ENCODE results near the gene RNF207. TPM values are rescaled to one million over a fixed set of nuclear protein-coding genes. Genes with fewer than 3 reads are reported as not detected.
A peak's percentile ranks its signal among the peaks of the same experiment; 100 is the strongest.

The RNF207 gene
- total and polyA plus RNA-seq, 2 of the 4 experiments (the other 2 are of a cell fraction) = 2.7 to 17.2 TPM

GRCh38 chr1:6206520-6206855 lies 569 bp downstream of the RNF207 start:
- Histone ChIP-seq H3K9ac (ENCODE audit: low read depth, low read length) (no peak overlapping the region), H3K9me3 (ENCODE audit: control insufficient read depth, insufficient read depth, low read length) (no peaks in the 10 kb centered on the region), H2BK120ac (ENCODE audit: low read depth, low read length) (no peak overlapping the region), H2BK20ac (ENCODE audit: low read depth, low read length) (no peak overlapping the region), H3K4ac (ENCODE audit: low read depth, low read length) (no peak overlapping the region), H4K20me1 (ENCODE audit: insufficient read depth, low read length) (no peaks in the 10 kb centered on the region; the same call in 1 of the 2 replicates), H2BK5ac (ENCODE audit: low read depth, low read length, poor library complexity, severe bottlenecking) (no peak overlapping the region), H2AK5ac (ENCODE audit: low read depth, low read length) (no peak overlapping the region), H4K5ac (ENCODE audit: low read depth, low read length) (no peak overlapping the region), H3K4me3 (ENCODE audit: insufficient read depth, low read depth, low read length) (no peak overlapping the region), H3K18ac (ENCODE audit: low read depth, low read length) (no peak overlapping the region), H3K14ac (replicated peaks; ENCODE audit: low read depth, low read length) (no peak overlapping the region), H3K56ac (ENCODE audit: extremely low read depth, insufficient read depth, low read length) (no peak overlapping the region), H3K4me2 (ENCODE audit: low read depth, low read length) (no peak overlapping the region; the same call in 1 of the 2 replicates), H3K79me1 (ENCODE audit: low read depth in 1 of 2, low read length in 2 of 2) (no peaks in the 10 kb centered on the region; a peak in 1 of 4 replicates), H2AFZ (replicated peaks; ENCODE audit: low read length, poor library complexity) (peak overlapping the region; percentile 92), H3K4me1 (ENCODE audit: control insufficient read depth, insufficient read depth, low read length) (peaks cover 7% of the 10 kb centered on the region; the same call in 1 of the 2 replicates), H3K36me3 (ENCODE audit: control insufficient read depth, insufficient read depth, low read length) (no peaks in the 10 kb centered on the region), H3K27ac (ENCODE audit: insufficient read depth, low read length) (no peak overlapping the region), H3K27me3 (ENCODE audit: control insufficient read depth, insufficient read depth, low read length) (no peaks in the 10 kb centered on the region; the same call in 1 of the 2 replicates), H3K23ac (ENCODE audit: low read depth, low read length) (no peak overlapping the region), H3K9me1 (ENCODE audit: insufficient read depth, low read length) (peaks cover 4% of the 10 kb centered on the region), H4K8ac (ENCODE audit: low read depth in 2 of 2, low read length in 2 of 2) (no peak overlapping the region; a peak in 1 of 4 replicates), H4K91ac (ENCODE audit: insufficient read depth, low read depth, low read length) (no peak overlapping the region), H2BK15ac (ENCODE audit: low read depth, low read length) (no peak overlapping the region), H2AK9ac (replicated peaks; ENCODE audit: low read depth, low read length, poor library complexity) (no peak overlapping the region)
- no peak for DNase-seq
- TF ChIP-seq FOS (IDR thresholded peaks at IDR 0.05; ENCODE audit: low read depth, low read length) = no peak
- no peak for TF ChIP-seq RCOR1 (IDR thresholded peaks at IDR 0.05; ENCODE audit: insufficient replicate concordance, low read length)
- TF ChIP-seq MAZ (IDR thresholded peaks at IDR 0.05; ENCODE audit: borderline replicate concordance, low read depth, low read length) = no peak
- TF ChIP-seq MXI1 (IDR thresholded peaks at IDR 0.05; ENCODE audit: borderline replicate concordance, low read depth, low read length) = no peak
- no peak for TF ChIP-seq RAD21 (IDR thresholded peaks at IDR 0.05; ENCODE audit: low read length)
- no peak for TF ChIP-seq CEBPB (IDR thresholded peaks at IDR 0.05; ENCODE audit: low read depth, low read length)
- TF ChIP-seq BHLHE40 (IDR thresholded peaks at IDR 0.05; ENCODE audit: low read depth, low read length) = no peak
- no peak for TF ChIP-seq RFX5 (IDR thresholded peaks at IDR 0.05; ENCODE audit: low read depth, low read length)
- in situ Hi-C loops (cut with MboI; ENCODE audit: low sequenced_read_pairs) = no loop called here
- ChIA-PET POLR2A (ENCODE audit: unreplicated experiment) (no interaction called here), CTCF (interaction anchor here (0.6 to 1.0 kb wide), 2 partner anchors 10 to 90 kb away, joined by 3 to 6 read pairs; no protein-coding TSS in a partner anchor)
- no TSS peak for BruUV-seq (replicated peaks)
- no peak for ATAC-seq (ENCODE audit: low read depth)
- 24% methylated on average over 8 of the region's 25 CpGs; no CpG with 5 or more reads in 1 of the 2 experiments for WGBS, 2 experiments (ENCODE audit: extremely low coverage in 2 of 2, insufficient read length in 1 of 2)
- dilution Hi-C loops (cut with HindIII; ENCODE audit: low sequenced_read_pairs, unreplicated experiment) = no loop called here
- intact Hi-C loops (cut with micrococcal nuclease) = no loop called here
